ENCODE results near the gene LURAP1L.

DNA sequence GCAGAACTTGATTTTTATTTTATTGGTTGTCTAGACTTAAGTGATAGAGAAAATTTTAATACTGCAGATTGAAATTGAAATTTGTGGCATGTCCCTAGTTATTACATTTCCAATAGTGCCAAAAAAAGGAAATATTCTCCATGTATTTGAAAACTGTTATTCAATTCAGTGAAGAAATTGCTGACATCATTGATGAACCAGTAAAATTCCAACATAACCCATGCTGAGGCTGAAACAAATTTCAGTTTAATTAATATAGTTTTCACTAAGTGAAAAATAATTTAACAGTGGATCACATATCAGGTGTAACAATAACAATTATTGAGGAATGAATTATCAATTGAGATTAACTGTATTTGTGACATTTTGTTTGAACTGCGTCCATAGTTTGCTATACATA lies 38.7 kb downstream of the LURAP1L start:
- TF ChIP-seq TAF1 (IDR thresholded peaks at IDR 0.05; ENCODE audit: low read depth, low read length) (no peak), PAX5 (IDR thresholded peaks at IDR 0.05; ENCODE audit: insufficient read depth, low read length, severe bottlenecking) (no peak), POLR2A (IDR thresholded peaks at IDR 0.05; ENCODE audit: low read depth, low read length) (no peak)

All from GM12891 (cell line).